Activated naive CD8-positive, alpha-beta T cell (primary cell): Measurements from ENCODE around the gene PDE2A.

Experiments used
- H3K27ac Mint-ChIP-seq: one replicate; pipeline ENCODE4 v1.8.0; 2021; ENCODE audit warnings: mixed read lengths
- H3K27me3 Mint-ChIP-seq: one replicate; pipeline ENCODE4 v1.8.0; 2021; ENCODE audit warnings: mixed read lengths
- H3K36me3 Mint-ChIP-seq: one replicate; pipeline ENCODE4 v1.8.0; 2021; ENCODE audit warnings: mixed read lengths
- H3K4me1 Mint-ChIP-seq: one replicate; pipeline ENCODE4 v1.8.0; 2021; ENCODE audit warnings: low read depth, mixed read lengths
- H3K4me3 Mint-ChIP-seq: one replicate; pipeline ENCODE4 v1.8.0; 2021; ENCODE audit warnings: mild to moderate bottlenecking, mixed read lengths
- H3K9me3 Mint-ChIP-seq: one replicate; pipeline ENCODE4 v1.8.0; 2021; ENCODE audit warnings: low read depth, mixed read lengths

The PDE2A gene

DNA sequence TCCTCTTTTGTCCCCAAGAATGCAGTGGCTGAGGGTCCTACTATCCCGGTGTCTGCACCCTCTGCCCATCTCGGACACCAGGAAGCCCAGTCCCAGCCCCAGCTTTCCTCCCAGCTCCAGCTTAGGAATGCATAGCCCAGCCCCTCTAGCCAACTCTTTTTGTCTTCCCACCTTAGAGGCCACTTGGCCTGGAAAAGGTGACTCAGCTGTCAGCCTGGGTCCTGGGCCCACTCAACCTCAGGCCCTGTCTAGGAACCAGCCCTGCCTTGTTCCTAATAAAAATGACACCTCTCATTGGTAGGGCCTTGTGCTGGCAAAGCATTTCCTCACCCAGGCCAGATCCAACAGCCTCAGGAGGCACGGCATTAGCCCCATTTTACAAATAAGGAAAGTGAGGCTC is 28.2 kb downstream of the PDE2A start:
- H3K4me3 Mint-ChIP-seq, result no peak overlapping the region

DNA sequence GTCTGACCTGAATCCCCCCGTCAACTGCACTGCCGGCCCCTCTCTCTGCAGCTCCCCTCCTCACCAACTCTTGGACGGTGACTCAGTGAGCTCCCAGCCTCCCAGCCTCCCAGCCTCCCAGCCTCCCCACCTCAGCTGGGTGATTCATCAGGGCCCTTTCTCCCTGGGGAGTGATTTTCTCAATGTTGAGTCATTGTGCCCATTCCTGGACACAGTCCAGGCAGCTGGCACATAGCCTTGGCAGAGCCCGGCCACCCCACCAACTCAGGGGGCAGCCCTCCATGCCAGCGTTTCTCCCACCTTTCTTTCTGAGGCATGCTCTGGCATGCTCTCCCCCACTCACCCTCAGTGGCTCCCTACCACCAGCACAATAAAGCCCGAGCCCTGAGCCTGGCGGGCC is 30.7 kb downstream of the PDE2A start:
- H3K9me3 Mint-ChIP-seq, result no peaks in the 10 kb centered on the region
- H3K27ac Mint-ChIP-seq, result no peak overlapping the region
- H3K36me3 Mint-ChIP-seq, result no peaks in the 10 kb centered on the region
- peak overlapping the region; percentile 71 for H3K4me3 Mint-ChIP-seq
- H3K4me1 Mint-ChIP-seq, result peaks cover 6% of the 10 kb centered on the region
- H3K27me3 Mint-ChIP-seq, result no peaks in the 10 kb centered on the region

More for the DNA sequence above, 28.2 kb downstream of the PDE2A start:
- Mint-ChIP-seq H3K9me3 (no peaks in the 10 kb centered on the region), H3K36me3 (no peaks in the 10 kb centered on the region), H3K27me3 (no peaks in the 10 kb centered on the region), H3K27ac (no peak overlapping the region), H3K4me1 (peaks cover 6% of the 10 kb centered on the region)

DNA sequence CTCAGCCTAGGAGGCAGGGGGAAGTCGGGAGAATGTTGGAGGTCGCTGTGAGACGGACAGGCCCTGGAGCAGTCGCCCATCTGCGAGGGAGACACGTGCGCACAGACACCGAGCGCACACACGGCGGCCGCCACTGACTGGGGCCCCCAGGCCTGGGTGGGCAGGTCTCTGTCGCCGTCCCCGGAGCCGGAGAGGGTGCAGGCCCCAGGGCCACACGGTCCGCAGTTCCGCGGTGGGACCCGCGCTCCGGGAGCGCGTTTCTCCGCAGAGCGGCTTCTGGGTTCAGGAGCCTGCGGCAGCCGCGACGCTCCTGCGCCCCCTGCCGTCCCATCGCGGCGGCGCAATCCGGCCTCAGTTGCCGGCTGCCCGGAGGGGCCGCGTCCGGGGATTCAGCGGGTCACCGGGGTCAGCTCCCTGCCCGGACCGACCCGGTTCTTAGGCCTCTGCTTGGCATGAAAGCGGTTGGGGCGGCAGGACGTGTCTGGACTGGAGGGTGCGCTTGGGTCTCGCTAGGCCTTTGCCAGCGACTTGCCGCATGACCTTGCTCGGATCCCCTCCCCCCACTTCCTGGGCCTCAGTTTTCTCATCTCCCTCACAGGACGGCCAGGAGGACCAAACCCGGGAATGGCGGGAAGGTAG is 31.2 kb downstream of the PDE2A start:
- H3K27ac Mint-ChIP-seq, result no peak overlapping the region
- H3K4me3 Mint-ChIP-seq, result peak overlapping the region; percentile 71
- H3K27me3 Mint-ChIP-seq, result peaks cover 2% of the 10 kb centered on the region
- H3K4me1 Mint-ChIP-seq, result peaks cover 6% of the 10 kb centered on the region
- H3K36me3 Mint-ChIP-seq, result no peaks in the 10 kb centered on the region
- no peaks in the 10 kb centered on the region for H3K9me3 Mint-ChIP-seq

DNA sequence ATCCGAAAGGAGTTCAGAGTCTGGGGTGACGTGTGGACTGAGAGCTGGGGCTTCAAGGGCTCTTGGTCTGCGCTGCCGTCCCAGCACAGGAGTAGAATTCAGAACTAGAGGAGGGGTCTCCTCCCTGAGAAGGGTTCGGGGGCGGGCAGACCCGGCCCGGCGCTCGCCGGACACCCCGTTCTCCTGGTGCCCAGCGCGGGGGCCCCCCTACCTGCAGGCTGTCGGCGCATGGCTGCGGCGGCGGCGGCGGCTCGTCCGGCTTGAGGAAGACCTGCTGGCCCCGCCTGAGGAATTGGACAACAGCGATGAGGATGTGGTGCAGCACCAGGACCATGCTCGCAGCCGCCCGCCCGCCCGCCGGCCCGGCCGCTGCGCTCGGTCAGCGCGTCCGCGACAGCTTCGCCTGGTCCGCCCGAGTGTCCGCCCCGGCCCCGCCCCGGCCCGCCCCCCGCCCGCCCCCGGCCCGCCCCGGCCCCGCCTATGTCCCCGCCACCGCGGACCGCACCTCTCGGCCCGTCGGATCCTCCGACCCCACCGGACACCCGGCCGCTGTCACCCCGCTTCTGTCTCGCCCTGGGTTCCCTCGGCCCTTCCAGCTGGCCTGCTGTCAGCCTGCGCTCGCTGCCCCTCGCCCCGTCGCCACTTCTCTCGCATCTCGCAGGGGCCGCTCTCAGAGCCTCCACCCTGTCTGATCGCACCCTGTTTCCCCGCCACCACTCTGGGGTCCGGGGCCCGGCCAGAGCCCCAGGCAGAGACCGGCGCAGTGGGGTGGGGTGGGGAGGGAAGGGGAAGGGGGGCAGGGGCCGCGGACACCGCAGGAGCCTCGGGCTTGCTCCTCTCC is 32.0 kb downstream of the PDE2A start:
- H3K4me3 Mint-ChIP-seq, result peak overlapping the region; percentile 68

DNA sequence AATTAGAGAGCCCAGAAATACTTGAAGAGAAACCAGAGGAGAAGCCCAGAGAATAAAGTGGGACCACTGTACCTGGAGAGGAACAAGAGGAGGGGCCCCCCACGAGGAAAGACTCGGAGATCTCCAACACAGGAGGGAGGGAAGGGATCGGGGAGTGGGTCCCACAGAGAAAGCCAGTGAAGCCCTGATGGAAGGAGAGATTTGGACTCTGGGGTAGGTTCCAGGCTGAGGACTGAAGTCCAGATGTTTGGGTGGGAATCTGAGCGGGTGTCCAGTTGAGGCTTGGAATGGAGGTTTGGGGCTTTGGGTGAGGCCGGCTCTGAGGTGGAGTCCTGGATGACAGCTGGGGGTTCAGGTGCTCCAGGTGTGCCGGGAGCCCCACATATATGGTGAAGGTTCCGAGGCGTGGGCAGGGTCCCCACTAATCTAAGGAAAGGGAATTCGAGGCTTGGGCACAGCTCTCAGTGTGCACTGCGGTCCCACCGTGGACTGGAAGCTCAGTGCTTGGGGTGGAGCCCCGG is 32.6 kb downstream of the PDE2A start:
- H3K36me3 Mint-ChIP-seq, result no peaks in the 10 kb centered on the region
- no peak overlapping the region for H3K4me3 Mint-ChIP-seq
- H3K27ac Mint-ChIP-seq, result no peak overlapping the region
- no peaks in the 10 kb centered on the region for H3K9me3 Mint-ChIP-seq
- peaks cover 6% of the 10 kb centered on the region for H3K4me1 Mint-ChIP-seq
- peaks cover 7% of the 10 kb centered on the region for H3K27me3 Mint-ChIP-seq

More for the DNA sequence above, 32.0 kb downstream of the PDE2A start:
- peaks cover 5% of the 10 kb centered on the region for H3K27me3 Mint-ChIP-seq
- H3K27ac Mint-ChIP-seq, result no peak overlapping the region
- no peaks in the 10 kb centered on the region for H3K36me3 Mint-ChIP-seq
- H3K4me1 Mint-ChIP-seq, result peaks cover 6% of the 10 kb centered on the region
- no peaks in the 10 kb centered on the region for H3K9me3 Mint-ChIP-seq

DNA sequence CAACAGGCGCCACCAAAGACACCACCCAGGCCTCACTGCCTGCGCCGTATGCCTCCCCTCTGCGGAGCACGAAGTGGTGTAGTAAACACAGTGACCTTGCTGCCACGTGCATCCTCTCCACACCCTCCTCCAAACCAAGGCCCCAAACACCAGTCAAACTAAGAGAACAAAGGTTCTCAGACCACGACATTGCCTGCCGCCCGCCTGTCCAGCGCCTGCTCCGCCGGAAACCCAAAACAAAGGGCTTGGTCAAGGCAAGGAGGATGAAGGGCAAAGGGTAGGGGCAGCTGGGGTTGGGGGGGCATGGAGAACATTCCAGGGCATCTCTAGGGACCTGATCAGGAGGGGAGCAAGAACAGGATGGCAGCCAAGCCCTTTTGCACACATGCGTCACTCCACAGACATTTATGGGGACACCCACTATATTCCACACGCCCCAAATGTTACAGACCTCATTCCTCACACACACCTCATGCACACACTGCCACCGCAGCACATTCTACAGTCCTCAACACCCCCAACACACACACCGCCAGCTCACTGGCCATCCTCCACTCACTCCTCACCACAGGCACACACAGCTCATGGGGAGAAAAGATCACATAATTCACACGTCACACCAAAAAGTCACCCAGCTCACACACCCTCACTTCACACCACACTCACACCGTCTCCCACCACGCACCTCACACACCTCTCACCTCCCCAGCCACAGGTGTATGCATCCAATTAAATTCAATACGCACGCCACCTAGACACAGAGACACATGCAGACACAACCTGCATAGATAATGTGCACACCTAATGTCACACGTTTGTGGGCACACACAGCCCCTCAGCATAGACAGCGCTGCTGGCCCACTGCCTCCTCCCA is 34.5 kb downstream of the PDE2A start:
- H3K36me3 Mint-ChIP-seq, result no peaks in the 10 kb centered on the region
- peaks cover 6% of the 10 kb centered on the region for H3K4me1 Mint-ChIP-seq
- no peak overlapping the region for H3K27ac Mint-ChIP-seq
- peaks cover 7% of the 10 kb centered on the region for H3K27me3 Mint-ChIP-seq
- H3K4me3 Mint-ChIP-seq, result no peak overlapping the region
- H3K9me3 Mint-ChIP-seq, result no peaks in the 10 kb centered on the region

DNA sequence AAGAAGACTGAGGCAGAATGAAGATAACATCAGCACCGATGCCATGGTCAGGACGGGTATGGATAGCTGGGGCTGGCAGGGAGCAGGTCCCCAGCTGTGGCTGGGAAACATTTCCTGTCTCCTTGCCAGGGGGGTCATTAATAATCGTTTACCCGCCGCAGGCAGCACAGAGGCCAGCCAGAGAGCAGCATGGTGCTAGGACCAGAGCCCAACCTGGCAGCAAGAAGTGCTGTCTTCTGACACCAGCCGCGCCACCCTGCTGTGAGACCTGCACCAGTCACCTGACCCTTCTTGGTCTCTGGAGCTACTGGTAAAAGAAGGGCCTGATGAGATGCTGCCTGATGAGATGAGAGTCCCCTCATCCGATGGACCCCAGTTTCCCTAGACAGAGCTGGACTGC is 36.3 kb downstream of the PDE2A start:
- Mint-ChIP-seq H3K27me3 (peaks cover 7% of the 10 kb centered on the region), H3K9me3 (no peaks in the 10 kb centered on the region), H3K27ac (no peak overlapping the region), H3K4me3 (no peak overlapping the region), H3K4me1 (peaks cover 4% of the 10 kb centered on the region), H3K36me3 (no peaks in the 10 kb centered on the region)

DNA sequence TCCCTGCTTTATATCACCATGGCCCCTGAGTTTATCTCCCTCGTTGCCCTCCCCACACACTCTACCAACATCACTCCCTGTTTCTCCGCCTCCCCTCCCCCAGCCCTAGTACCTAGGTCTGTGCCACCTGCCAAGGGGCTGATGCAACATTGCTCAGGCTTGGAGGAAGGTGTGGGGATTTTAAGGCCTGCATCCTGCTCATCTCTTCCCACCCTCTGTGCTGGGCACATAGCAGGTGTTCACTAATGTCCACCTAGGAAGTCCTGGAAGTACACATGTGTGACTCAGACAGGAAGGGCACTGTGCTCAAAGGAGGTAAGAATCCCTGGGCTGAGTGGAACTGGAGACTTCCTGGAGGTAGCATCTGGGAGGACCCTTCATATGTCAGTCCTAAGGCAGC is 37.0 kb downstream of the PDE2A start:
- Mint-ChIP-seq H3K27ac (no peak overlapping the region), H3K4me1 (peaks cover 4% of the 10 kb centered on the region), H3K4me3 (no peak overlapping the region), H3K36me3 (no peaks in the 10 kb centered on the region), H3K27me3 (peaks cover 7% of the 10 kb centered on the region), H3K9me3 (no peaks in the 10 kb centered on the region)

DNA sequence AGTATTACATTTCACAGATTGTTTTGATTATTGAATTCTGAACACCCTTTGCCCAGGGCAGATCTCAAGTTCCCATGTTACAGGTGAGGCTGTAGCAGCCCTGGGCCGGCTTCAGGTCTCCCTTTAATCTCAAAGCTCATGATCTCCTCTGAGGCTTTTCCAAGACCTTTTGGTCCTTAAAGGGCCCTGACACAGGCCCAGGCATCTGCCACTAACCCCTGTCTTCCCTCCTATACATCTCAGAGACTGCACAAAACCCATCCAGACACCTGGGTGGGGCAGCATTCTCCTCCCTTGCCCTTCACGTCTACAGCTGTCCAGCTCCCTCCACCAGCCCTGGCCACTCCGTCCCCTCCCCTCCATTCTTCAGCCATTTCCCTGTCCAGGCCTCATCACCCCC is 37.8 kb downstream of the PDE2A start:
- Mint-ChIP-seq H3K4me3 (no peak overlapping the region), H3K27me3 (peaks cover 7% of the 10 kb centered on the region), H3K27ac (no peak overlapping the region), H3K9me3 (no peaks in the 10 kb centered on the region), H3K4me1 (no peaks in the 10 kb centered on the region), H3K36me3 (no peaks in the 10 kb centered on the region)

DNA sequence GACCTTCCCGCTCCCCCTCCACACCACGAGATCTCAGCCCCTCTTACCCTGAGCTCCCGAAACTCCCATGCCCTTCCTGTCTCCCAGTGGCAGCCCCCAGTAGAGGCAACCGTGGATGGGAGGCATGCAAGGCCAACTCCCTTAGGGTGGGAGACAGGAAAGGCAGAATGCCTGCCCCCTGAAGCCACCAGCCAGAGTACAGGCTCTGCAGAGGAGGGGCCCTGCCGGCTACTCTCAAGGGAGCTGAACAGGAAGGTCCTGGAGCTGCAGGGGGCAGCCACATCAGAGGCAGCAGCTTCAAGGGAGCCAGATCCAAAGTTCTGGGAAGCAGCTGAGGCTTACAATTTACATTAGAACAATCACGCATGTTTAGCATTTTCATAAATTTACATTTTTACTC is 38.3 kb downstream of the PDE2A start:
- Mint-ChIP-seq H3K27me3 (peaks cover 7% of the 10 kb centered on the region), H3K9me3 (no peaks in the 10 kb centered on the region), H3K4me1 (no peaks in the 10 kb centered on the region), H3K4me3 (no peak overlapping the region), H3K36me3 (no peaks in the 10 kb centered on the region), H3K27ac (no peak overlapping the region)

DNA sequence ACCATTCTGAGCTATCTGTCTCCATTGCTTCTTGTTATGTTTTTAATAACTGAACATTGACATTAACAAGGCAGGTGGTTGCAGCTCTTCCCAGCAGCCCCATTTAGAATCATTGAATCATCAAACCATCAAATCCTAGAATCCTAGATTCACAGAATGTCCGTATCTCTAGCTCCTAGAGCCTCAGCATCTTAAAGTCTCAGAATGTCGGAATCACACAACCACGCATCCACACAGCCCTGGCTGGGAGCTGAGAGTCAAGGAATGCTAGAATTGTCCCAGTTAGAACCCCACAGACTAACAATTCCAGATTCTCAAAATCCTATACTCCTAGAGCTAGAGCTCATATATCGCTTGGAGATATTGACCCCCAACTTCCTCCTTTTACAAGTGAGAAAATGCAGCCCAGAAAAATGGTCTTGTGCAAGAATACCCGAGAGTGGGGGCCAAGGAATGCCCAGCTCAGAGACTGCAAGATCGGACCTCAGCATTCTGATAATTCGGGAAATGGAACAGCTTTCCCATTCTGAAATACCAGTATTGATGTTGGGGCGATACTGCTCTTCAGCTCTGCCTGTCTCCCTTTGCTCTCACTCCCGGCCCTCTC is 38.8 kb downstream of the PDE2A start:
- H3K4me3 Mint-ChIP-seq, result no peak overlapping the region
- no peaks in the 10 kb centered on the region for H3K36me3 Mint-ChIP-seq

DNA sequence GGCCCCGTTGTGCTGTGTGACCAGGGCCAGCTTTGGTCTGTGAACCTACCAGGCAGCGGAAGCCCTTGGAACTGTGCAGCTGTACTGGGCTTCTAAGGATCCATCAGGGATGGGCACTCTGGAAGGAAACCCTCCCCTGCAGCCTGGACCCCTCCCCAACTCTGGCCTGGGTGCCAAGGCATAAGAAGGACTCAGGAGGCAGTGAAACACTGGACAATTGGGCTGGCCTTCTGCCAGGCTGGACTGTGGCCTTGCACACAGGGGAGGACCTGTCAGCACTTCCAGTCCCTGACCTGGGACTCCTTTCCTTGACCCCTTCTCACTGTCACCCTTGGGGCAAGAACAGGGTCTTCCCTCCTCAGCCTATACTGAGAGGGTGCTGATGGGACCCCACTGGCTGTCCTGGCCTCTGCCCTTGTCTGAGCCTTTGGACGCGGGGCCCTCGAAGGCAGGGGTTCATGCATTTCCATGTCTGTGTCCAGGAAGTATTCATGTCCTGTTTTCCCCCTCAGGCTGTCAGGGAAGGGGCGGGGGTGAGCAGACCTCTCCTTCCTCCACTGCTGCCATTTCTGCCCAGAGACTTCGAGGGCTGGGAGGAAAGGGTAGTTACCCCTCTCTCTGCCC is 39.6 kb downstream of the PDE2A start:
- no peak overlapping the region for H3K27ac Mint-ChIP-seq
- H3K4me3 Mint-ChIP-seq, result no peak overlapping the region
- no peaks in the 10 kb centered on the region for H3K36me3 Mint-ChIP-seq
- no peaks in the 10 kb centered on the region for H3K4me1 Mint-ChIP-seq
- H3K27me3 Mint-ChIP-seq, result peaks cover 7% of the 10 kb centered on the region
- no peaks in the 10 kb centered on the region for H3K9me3 Mint-ChIP-seq

More for the DNA sequence above, 38.8 kb downstream of the PDE2A start:
- Mint-ChIP-seq H3K27ac (no peak overlapping the region), H3K27me3 (peaks cover 7% of the 10 kb centered on the region), H3K4me1 (no peaks in the 10 kb centered on the region), H3K9me3 (no peaks in the 10 kb centered on the region)

DNA sequence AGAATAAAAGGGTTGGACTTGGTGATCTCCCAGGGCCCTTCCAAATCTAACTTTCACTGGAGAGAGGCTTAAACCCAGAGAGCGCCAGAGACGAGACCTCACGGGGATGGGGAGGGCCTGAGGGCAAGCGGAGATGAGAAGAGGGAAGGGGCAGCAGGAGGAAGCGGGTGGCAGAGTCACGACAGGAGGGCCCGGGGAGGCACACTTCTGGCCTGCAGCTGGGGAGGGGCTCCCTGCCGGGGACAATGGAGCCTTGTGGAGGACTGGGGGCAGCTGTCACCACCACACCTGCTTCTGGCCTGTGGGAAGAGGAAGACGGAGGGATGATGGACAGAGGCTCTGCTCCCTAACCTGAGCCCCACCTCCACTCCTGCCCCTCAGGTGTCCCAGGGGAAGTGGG is 40.2 kb downstream of the PDE2A start:
- no peaks in the 10 kb centered on the region for H3K4me1 Mint-ChIP-seq
- H3K27ac Mint-ChIP-seq, result no peak overlapping the region
- H3K9me3 Mint-ChIP-seq, result no peaks in the 10 kb centered on the region
- no peak overlapping the region for H3K4me3 Mint-ChIP-seq
- H3K36me3 Mint-ChIP-seq, result no peaks in the 10 kb centered on the region
- H3K27me3 Mint-ChIP-seq, result peaks cover 7% of the 10 kb centered on the region

DNA sequence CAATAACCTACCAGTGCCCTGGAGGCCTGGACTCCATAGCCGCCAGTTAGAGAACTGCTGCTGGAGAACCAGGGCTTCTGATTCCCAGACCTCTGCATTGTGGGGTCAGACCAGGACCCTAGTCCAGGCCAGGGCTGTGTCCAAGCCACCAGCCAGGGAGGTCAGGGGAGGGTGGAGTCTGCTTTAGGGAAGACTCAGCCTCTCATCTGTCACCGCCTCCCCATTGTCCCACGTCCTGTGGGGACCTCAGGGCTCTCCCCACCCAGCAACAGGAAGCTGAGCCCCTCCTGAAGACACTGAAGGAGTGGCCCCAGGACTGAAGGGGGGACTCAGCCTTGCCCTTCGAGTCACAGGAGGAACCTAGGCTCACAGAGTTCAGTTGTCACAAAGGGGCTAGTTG is 41.2 kb downstream of the PDE2A start:
- H3K9me3 Mint-ChIP-seq, result no peaks in the 10 kb centered on the region
- no peaks in the 10 kb centered on the region for H3K36me3 Mint-ChIP-seq
- no peak overlapping the region for H3K27ac Mint-ChIP-seq
- H3K4me1 Mint-ChIP-seq, result no peaks in the 10 kb centered on the region
- H3K4me3 Mint-ChIP-seq, result no peak overlapping the region
- peaks cover 5% of the 10 kb centered on the region for H3K27me3 Mint-ChIP-seq
